ENCODE results near the gene NHS.

DNA sequence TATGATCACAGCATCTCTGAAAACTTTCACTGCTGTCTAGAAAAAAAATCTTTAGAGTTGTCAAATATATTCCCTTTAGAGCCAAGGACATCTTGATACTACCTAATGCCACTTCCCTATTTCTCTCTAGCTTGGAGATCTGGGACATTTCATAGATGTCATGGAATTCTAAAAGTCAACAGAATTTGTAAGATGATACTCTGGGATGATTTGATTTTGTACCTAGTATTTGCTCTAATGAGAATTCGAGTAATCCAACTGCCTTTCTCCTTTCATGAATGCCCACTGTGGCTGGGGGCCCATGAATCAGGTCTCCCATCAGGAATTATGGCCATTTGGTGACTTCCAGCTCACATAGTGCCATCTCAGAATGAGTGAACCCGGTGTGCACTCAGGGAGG lies 73.2 kb downstream of the NHS start:
- TF ChIP-seq POLR2A (IDR thresholded peaks at IDR 0.05) = no peak
- no peak for TF ChIP-seq CTCF (IDR thresholded peaks at IDR 0.05)
